PFSK-1 (cell line): ENCODE results near the gene TIMM13.

ENCODE experiments used
- SIN3A ChIP-seq: IDR thresholded peaks from 2 replicates; pipeline ENCODE4 v1.6.1; 2012; ENCODE audit warnings: mild to moderate bottlenecking, low read length, moderate library complexity, borderline replicate concordance; ENCODE audit not compliant: insufficient read depth
- TF ChIP-seq, protein P1 (sequence below), 2 experiments: IDR thresholded peaks; 2 replicates each; pipeline versions ENCODE4 v1.6.1 to v1.8.0; 2011 to 2012; ENCODE audit warnings: low read depth in 2 of 2, low read length in 2 of 2, control low read depth in 1 of 2, inconsistent platforms in 1 of 2, mild to moderate bottlenecking in 1 of 2, moderate library complexity in 1 of 2; ENCODE audit not compliant: insufficient read depth in 1 of 2

DNA sequence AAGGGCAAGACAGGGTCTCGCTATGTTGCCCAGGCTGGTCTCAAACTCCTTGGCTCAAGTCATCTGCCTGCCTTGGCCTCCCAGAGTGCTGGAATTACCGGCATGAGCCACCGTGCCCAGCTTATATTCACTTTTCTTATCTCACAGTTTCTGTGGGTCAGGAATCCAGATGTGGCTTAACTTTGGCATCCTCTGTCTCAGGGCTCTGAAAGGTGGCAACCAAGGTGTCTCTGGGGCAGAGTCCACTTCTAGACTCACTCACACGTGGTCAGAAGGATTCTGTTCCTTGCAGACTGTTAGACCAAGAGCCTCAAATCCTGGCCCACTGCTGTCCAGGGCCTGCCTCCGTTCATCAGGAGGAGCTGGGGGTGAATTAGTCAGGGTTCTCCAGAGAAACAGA lies 37.0 kb upstream of the TIMM13 start:
- TF ChIP-seq SIN3A, result no peak
- TF ChIP-seq, protein P1, sequence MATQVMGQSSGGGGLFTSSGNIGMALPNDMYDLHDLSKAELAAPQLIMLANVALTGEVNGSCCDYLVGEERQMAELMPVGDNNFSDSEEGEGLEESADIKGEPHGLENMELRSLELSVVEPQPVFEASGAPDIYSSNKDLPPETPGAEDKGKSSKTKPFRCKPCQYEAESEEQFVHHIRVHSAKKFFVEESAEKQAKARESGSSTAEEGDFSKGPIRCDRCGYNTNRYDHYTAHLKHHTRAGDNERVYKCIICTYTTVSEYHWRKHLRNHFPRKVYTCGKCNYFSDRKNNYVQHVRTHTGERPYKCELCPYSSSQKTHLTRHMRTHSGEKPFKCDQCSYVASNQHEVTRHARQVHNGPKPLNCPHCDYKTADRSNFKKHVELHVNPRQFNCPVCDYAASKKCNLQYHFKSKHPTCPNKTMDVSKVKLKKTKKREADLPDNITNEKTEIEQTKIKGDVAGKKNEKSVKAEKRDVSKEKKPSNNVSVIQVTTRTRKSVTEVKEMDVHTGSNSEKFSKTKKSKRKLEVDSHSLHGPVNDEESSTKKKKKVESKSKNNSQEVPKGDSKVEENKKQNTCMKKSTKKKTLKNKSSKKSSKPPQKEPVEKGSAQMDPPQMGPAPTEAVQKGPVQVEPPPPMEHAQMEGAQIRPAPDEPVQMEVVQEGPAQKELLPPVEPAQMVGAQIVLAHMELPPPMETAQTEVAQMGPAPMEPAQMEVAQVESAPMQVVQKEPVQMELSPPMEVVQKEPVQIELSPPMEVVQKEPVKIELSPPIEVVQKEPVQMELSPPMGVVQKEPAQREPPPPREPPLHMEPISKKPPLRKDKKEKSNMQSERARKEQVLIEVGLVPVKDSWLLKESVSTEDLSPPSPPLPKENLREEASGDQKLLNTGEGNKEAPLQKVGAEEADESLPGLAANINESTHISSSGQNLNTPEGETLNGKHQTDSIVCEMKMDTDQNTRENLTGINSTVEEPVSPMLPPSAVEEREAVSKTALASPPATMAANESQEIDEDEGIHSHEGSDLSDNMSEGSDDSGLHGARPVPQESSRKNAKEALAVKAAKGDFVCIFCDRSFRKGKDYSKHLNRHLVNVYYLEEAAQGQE (IDR thresholded peaks at IDR 0.05; ENCODE audit: insufficient read depth in 1 of 2, low read depth in 2 of 2, low read length in 2 of 2), result no peak
